RWPE2 (cell line): Measurements from ENCODE around the gene PEX7.
A peak's percentile ranks its signal among the peaks of the same experiment; 100 is the strongest.

ENCODE experiments used
- ATAC-seq: fragments of 200-7000 bp; cut with Tn5 transposase; 3 replicates; pipeline ENCODE4 v1.9.1; 2021; ENCODE audit warnings: low read depth
- DNase-seq: peaks from one replicate; pipeline ENCODE4 v3.0.0-alpha.2; 2020; ENCODE audit warnings: low spot score
- H3K27ac ChIP-seq: fragments of 450-650 bp; 2 replicates; pipeline ENCODE4 v1.5.1; 2017; ENCODE audit warnings: mild to moderate bottlenecking; ENCODE audit not compliant: poor library complexity, severe bottlenecking
- H3K27me3 ChIP-seq: fragments of 250-450 bp; sonication (Bioruptor Pico); 2 replicates; pipeline ENCODE4 v1.5.1; 2021; ENCODE audit warnings: mild to moderate bottlenecking, moderate library complexity; ENCODE audit not compliant: insufficient read depth, poor library complexity, severe bottlenecking
- H3K36me3 ChIP-seq: fragments of 250-450 bp; sonication (Bioruptor Pico); 2 replicates; pipeline ENCODE4 v1.5.1; 2020; ENCODE audit warnings: low read depth, mild to moderate bottlenecking, moderate library complexity
- H3K4me1 ChIP-seq: fragments of 250-450 bp; sonication (Bioruptor Pico); 2 replicates; pipeline ENCODE4 v1.5.1; 2021; ENCODE audit warnings: mild to moderate bottlenecking, moderate library complexity; ENCODE audit not compliant: insufficient read depth, poor library complexity, severe bottlenecking
- H3K4me3 ChIP-seq: fragments of 250-450 bp; sonication (Bioruptor Pico); 2 replicates; pipeline ENCODE4 v1.5.1; 2021; ENCODE audit warnings: mild to moderate bottlenecking, moderate library complexity; ENCODE audit not compliant: severe bottlenecking
- H3K9me3 ChIP-seq: fragments of 250-450 bp; sonication (Bioruptor Pico); 2 replicates; pipeline ENCODE4 v1.5.1; 2021; ENCODE audit warnings: mild to moderate bottlenecking, moderate library complexity; ENCODE audit not compliant: severe bottlenecking
- TF ChIP-seq, protein P1 (sequence below): fragments of 450-650 bp; IDR thresholded peaks from one replicate; pipeline ENCODE4 v1.5.1; 2017; ENCODE audit warnings: mild to moderate bottlenecking, moderate library complexity; ENCODE audit not compliant: poor library complexity, severe bottlenecking

The PEX7 gene

DNA sequence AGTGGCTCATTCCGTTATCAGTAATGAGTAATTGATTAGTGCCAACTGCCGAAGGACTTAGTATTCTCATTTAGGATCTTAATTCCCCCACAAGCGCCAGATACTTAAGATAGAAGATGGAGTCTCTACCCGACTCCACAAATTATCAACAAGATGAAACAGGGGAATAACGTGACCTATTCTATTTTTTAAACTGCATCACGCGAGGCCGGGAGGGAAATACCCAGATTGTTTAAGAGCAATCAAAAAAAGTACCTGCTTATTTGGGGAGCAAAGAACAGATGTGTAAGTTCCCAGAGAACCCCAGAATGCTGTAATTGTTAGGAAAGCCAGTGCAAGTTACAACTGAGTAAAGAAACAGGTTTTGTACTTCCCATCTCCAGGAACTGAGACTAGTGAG lies 29.0 kb upstream of the PEX7 start:
- Histone ChIP-seq H3K4me3 (peak overlapping the region; percentile 73), H3K27ac (peak overlapping the region; percentile 42), H3K27me3 (no peaks in the 10 kb centered on the region), H3K4me1 (peaks cover 14% of the 10 kb centered on the region), H3K9me3 (no peaks in the 10 kb centered on the region), H3K36me3 (0 out of 2 replicates have a peak, but pooled peaks cover 3% of the 10 kb centered on the region)
- no peak for ATAC-seq
- TF ChIP-seq, protein P1, sequence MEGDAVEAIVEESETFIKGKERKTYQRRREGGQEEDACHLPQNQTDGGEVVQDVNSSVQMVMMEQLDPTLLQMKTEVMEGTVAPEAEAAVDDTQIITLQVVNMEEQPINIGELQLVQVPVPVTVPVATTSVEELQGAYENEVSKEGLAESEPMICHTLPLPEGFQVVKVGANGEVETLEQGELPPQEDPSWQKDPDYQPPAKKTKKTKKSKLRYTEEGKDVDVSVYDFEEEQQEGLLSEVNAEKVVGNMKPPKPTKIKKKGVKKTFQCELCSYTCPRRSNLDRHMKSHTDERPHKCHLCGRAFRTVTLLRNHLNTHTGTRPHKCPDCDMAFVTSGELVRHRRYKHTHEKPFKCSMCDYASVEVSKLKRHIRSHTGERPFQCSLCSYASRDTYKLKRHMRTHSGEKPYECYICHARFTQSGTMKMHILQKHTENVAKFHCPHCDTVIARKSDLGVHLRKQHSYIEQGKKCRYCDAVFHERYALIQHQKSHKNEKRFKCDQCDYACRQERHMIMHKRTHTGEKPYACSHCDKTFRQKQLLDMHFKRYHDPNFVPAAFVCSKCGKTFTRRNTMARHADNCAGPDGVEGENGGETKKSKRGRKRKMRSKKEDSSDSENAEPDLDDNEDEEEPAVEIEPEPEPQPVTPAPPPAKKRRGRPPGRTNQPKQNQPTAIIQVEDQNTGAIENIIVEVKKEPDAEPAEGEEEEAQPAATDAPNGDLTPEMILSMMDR = no peak
- no peak for DNase-seq

DNA sequence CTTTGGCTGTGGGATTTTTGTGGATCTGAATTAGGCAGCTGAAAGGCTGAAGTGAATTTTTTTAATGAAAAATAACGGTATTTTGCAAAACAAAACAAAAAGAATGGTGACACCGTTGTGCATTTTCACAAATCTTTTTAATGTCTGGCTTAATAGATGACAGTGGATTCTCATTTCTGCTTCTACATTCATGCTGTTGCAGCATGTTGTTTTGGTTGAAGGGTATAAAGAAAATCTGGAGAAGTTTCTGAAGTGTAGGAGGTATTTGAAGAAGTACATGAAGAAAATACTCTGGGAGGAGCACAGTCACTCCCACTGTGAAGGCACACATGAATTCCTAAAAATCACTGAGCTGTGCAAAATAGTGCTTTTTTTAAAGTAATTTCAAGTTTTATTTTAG lies 27.0 kb upstream of the PEX7 start:
- TF ChIP-seq, protein P1 = no peak
- ATAC-seq = no peak
- no peaks in the 10 kb centered on the region for H3K9me3 ChIP-seq
- H3K4me3 ChIP-seq = no peak overlapping the region
- H3K27ac ChIP-seq = no peak overlapping the region
- no peaks in the 10 kb centered on the region for H3K27me3 ChIP-seq
- 0 out of 2 replicates have a peak, but pooled peaks cover 3% of the 10 kb centered on the region for H3K36me3 ChIP-seq
- peaks cover 8% of the 10 kb centered on the region for H3K4me1 ChIP-seq
- no peak for DNase-seq

DNA sequence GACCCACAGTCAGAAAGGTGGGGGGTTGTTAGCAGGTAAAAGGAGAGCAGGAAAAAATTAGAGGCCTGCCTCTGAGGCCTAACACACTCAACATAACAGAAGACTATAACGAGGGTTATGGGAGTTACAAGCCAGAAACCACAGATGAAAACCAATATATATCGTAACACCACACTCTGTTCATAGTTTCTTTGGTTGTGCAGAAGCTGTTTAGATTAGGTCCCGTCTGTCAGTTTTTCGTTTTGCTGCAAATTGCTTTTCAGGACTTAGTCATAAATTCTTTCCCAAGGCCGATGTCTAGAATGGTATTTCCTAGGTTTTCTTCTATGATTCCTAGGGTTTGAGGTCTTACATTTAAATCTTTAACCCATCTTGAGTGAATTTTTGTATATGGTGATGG lies 26.4 kb upstream of the PEX7 start:
- no peak for ATAC-seq

GRCh38 chr6:136798044-136798443 lies 24.3 kb upstream of the PEX7 start:
- no peak for DNase-seq
- Histone ChIP-seq H3K4me3 (no peak overlapping the region), H3K9me3 (no peaks in the 10 kb centered on the region), H3K27me3 (no peaks in the 10 kb centered on the region), H3K36me3 (no peaks in the 10 kb centered on the region), H3K27ac (no peak overlapping the region), H3K4me1 (peaks cover 4% of the 10 kb centered on the region)
- TF ChIP-seq, protein P1 = no peak
- no peak for ATAC-seq

More for the DNA sequence above, 26.4 kb upstream of the PEX7 start:
- Histone ChIP-seq H3K27ac (no peak overlapping the region), H3K9me3 (no peaks in the 10 kb centered on the region), H3K4me1 (peaks cover 4% of the 10 kb centered on the region), H3K4me3 (no peak overlapping the region), H3K27me3 (no peaks in the 10 kb centered on the region), H3K36me3 (no peaks in the 10 kb centered on the region)
- DNase-seq = no peak
- TF ChIP-seq, protein P1 = no peak

DNA sequence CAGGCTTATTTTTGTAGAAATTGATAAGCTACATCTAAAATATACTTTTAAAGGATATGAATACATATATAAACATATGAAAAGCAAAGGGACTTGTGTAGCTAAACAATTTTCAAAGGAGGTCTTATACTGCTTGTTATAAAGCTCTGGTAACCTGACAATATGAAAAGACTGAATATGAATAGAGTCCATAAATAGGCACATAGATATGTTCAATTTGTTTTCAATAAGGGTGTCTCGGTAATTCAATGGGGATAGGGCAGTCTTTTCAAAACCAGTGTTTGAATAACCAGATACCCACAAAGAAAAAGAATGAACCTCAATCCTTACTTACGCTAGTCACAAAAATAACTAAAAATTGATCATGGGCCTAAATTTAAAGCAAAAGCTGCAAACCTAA lies 20.8 kb upstream of the PEX7 start:
- Histone ChIP-seq H3K27me3 (no peaks in the 10 kb centered on the region), H3K4me1 (no peaks in the 10 kb centered on the region), H3K4me3 (no peak overlapping the region), H3K27ac (no peak overlapping the region), H3K9me3 (no peaks in the 10 kb centered on the region), H3K36me3 (no peaks in the 10 kb centered on the region)
- DNase-seq (no peak), ATAC-seq (no peak)
- TF ChIP-seq, protein P1 = no peak
